PFSK-1 (cell line): Measurements from ENCODE around the gene COL24A1.

ENCODE experiments used
- POLR2AphosphoS5 ChIP-seq: IDR thresholded peaks from 2 replicates; pipeline ENCODE4 v1.6.1; 2012; ENCODE audit warnings: low read depth, mild to moderate bottlenecking, control low read depth, low read length, moderate library complexity
- REST ChIP-seq, 2 experiments: IDR thresholded peaks; 2 replicates each; pipeline versions ENCODE4 v1.6.1 to v1.8.0; 2011 to 2012; ENCODE audit warnings: low read depth in 2 of 2, low read length in 2 of 2, control low read depth in 1 of 2, inconsistent platforms in 1 of 2, mild to moderate bottlenecking in 1 of 2, moderate library complexity in 1 of 2; ENCODE audit not compliant: insufficient read depth in 1 of 2
- SIN3A ChIP-seq: IDR thresholded peaks from 2 replicates; pipeline ENCODE4 v1.6.1; 2012; ENCODE audit warnings: mild to moderate bottlenecking, low read length, moderate library complexity, borderline replicate concordance; ENCODE audit not compliant: insufficient read depth
- TAF1 ChIP-seq: IDR thresholded peaks from 2 replicates; pipeline ENCODE4 v1.6.1; 2012; ENCODE audit warnings: low read length, control low read depth, borderline replicate concordance; ENCODE audit not compliant: insufficient read depth

GRCh38 chr1:85846706-85847105, 309.9 kb downstream of the COL24A1 start:
- TF ChIP-seq POLR2AphosphoS5 (no peak), TAF1 (no peak), REST (IDR thresholded peaks at IDR 0.05; ENCODE audit: insufficient read depth in 1 of 2, low read depth in 2 of 2, low read length in 2 of 2) (no peak), SIN3A (no peak)
